RWPE2 (cell line): ENCODE measurements around the gene TYMP.
"Not testable (repeated sequence)": the region's sequence is repeated elsewhere in the genome, so short reads cannot be mapped to it uniquely, and the experiment has no call there.

Source experiments
- ATAC-seq: fragments of 200-7000 bp; cut with Tn5 transposase; 3 replicates; pipeline ENCODE4 v1.9.1; 2021; ENCODE audit warnings: low read depth
- DNase-seq: peaks from one replicate; pipeline ENCODE4 v3.0.0-alpha.2; 2020; ENCODE audit warnings: low spot score
- H3K27ac ChIP-seq: fragments of 450-650 bp; 2 replicates; pipeline ENCODE4 v1.5.1; 2017; ENCODE audit warnings: mild to moderate bottlenecking; ENCODE audit not compliant: poor library complexity, severe bottlenecking
- H3K27me3 ChIP-seq: fragments of 250-450 bp; sonication (Bioruptor Pico); 2 replicates; pipeline ENCODE4 v1.5.1; 2021; ENCODE audit warnings: mild to moderate bottlenecking, moderate library complexity; ENCODE audit not compliant: insufficient read depth, poor library complexity, severe bottlenecking
- H3K36me3 ChIP-seq: fragments of 250-450 bp; sonication (Bioruptor Pico); 2 replicates; pipeline ENCODE4 v1.5.1; 2020; ENCODE audit warnings: low read depth, mild to moderate bottlenecking, moderate library complexity
- H3K4me1 ChIP-seq: fragments of 250-450 bp; sonication (Bioruptor Pico); 2 replicates; pipeline ENCODE4 v1.5.1; 2021; ENCODE audit warnings: mild to moderate bottlenecking, moderate library complexity; ENCODE audit not compliant: insufficient read depth, poor library complexity, severe bottlenecking
- H3K4me3 ChIP-seq: fragments of 250-450 bp; sonication (Bioruptor Pico); 2 replicates; pipeline ENCODE4 v1.5.1; 2021; ENCODE audit warnings: mild to moderate bottlenecking, moderate library complexity; ENCODE audit not compliant: severe bottlenecking
- H3K9me3 ChIP-seq: fragments of 250-450 bp; sonication (Bioruptor Pico); 2 replicates; pipeline ENCODE4 v1.5.1; 2021; ENCODE audit warnings: mild to moderate bottlenecking, moderate library complexity; ENCODE audit not compliant: severe bottlenecking
- CTCF ChIP-seq: fragments of 450-650 bp; IDR thresholded peaks from one replicate; pipeline ENCODE4 v1.5.1; 2017; ENCODE audit warnings: mild to moderate bottlenecking, moderate library complexity; ENCODE audit not compliant: poor library complexity, severe bottlenecking

The TYMP gene

GRCh38 chr22:50522208-50522805 lies 7.5 kb downstream of the TYMP start:
- H3K27me3 ChIP-seq: no peaks in the 10 kb centered on the region
- peaks cover 24% of the 10 kb centered on the region for H3K36me3 ChIP-seq
- no peaks in the 10 kb centered on the region for H3K4me1 ChIP-seq
- DNase-seq (no peak), ATAC-seq (no peak)
- no peaks in the 10 kb centered on the region for H3K9me3 ChIP-seq
- H3K4me3 ChIP-seq: no peak overlapping the region
- TF ChIP-seq CTCF: no peak
- H3K27ac ChIP-seq: no peak overlapping the region

GRCh38 chr22:50521710-50522109 lies 8.1 kb downstream of the TYMP start:
- TF ChIP-seq CTCF: no peak
- Histone ChIP-seq H3K27ac (no peak overlapping the region), H3K36me3 (peaks cover 29% of the 10 kb centered on the region), H3K4me1 (no peaks in the 10 kb centered on the region), H3K4me3 (no peak overlapping the region), H3K27me3 (no peaks in the 10 kb centered on the region), H3K9me3 (no peaks in the 10 kb centered on the region)
- DNase-seq: no peak
- no peak for ATAC-seq

- Histone ChIP-seq H3K27ac (no peak overlapping the region), H3K36me3 (peaks cover 33% of the 10 kb centered on the region), H3K27me3 (no peaks in the 10 kb centered on the region), H3K9me3 (no peaks in the 10 kb centered on the region), H3K4me1 (no peaks in the 10 kb centered on the region), H3K4me3 (no peak overlapping the region)
- ATAC-seq (no peak), DNase-seq (no peak)
- TF ChIP-seq CTCF: no peak
Observed at GRCh38 chr22:50520826-50521453, 8.9 kb downstream of the TYMP start.

GRCh38 chr22:50520184-50520583 lies 9.6 kb downstream of the TYMP start:
- H3K27me3 ChIP-seq, H3K4me3 ChIP-seq, H3K27ac ChIP-seq, H3K9me3 ChIP-seq, H3K4me1 ChIP-seq, DNase-seq, ATAC-seq: not testable (repeated sequence)
- peaks cover 33% of the 10 kb centered on the region for H3K36me3 ChIP-seq

GRCh38 chr22:50519151-50519550 lies 10.7 kb downstream of the TYMP start:
- no peaks in the 10 kb centered on the region for H3K4me1 ChIP-seq
- H3K27me3 ChIP-seq: no peaks in the 10 kb centered on the region
- ATAC-seq (no peak), DNase-seq (no peak)
- no peak overlapping the region for H3K27ac ChIP-seq
- H3K9me3 ChIP-seq: no peaks in the 10 kb centered on the region
- TF ChIP-seq CTCF: no peak
- H3K4me3 ChIP-seq: no peak overlapping the region
- peaks cover 37% of the 10 kb centered on the region for H3K36me3 ChIP-seq
